ENCODE results near the gene DUSP11.

DUSP11 gene

GRCh38 chr2:73716543-73717250 is 63.2 kb downstream of the DUSP11 start:
- DNase-seq: no peak

GRCh38 chr2:73714091-73714490 is 65.8 kb downstream of the DUSP11 start:
- DNase-seq: no peak
